Activated B cell treated with CpG ODN at 0.5 μM for 24 hours (primary cell): Measurements from ENCODE around the gene RNF187. TPM values are rescaled to one million over a fixed set of nuclear protein-coding genes. Genes with fewer than 3 reads are reported as not detected.

Experiments used
- ATAC-seq: fragments of 200-7000 bp; cut with Tn5 transposase; one replicate; pipeline ENCODE4 v1.10.0; 2021; ENCODE audit warnings: low read depth, mild to moderate bottlenecking, moderate library complexity
- CTCF ChIA-PET: fragments of 350-600 bp; sonication (Branson Sonifier 250); formaldehyde crosslinking; loops from one replicate; lab custom pipeline; 2021; ENCODE audit warnings: antibody characterized with exemption; lab: Charles Lee
- POLR2A ChIA-PET: fragments of 350-600 bp; sonication (Branson Sonifier 250); formaldehyde crosslinking; loops from one replicate; lab custom pipeline; 2021; ENCODE audit warnings: antibody characterized with exemption; lab: Charles Lee
- DNase-seq: peaks from one replicate; pipeline ENCODE4 v3.0.0; 2022
- H3K27ac Mint-ChIP-seq: one replicate; pipeline ENCODE4 v1.8.0; 2020; ENCODE audit warnings: mixed read lengths
- H3K27me3 Mint-ChIP-seq: one replicate; pipeline ENCODE4 v1.8.0; 2021; ENCODE audit warnings: mixed read lengths
- H3K36me3 Mint-ChIP-seq: one replicate; pipeline ENCODE4 v1.8.0; 2021; ENCODE audit warnings: low read depth, mixed read lengths
- H3K4me1 Mint-ChIP-seq: one replicate; pipeline ENCODE4 v1.8.0; 2021; ENCODE audit warnings: mixed read lengths
- H3K4me3 Mint-ChIP-seq: one replicate; pipeline ENCODE4 v1.8.0; 2020; ENCODE audit warnings: mild to moderate bottlenecking, mixed read lengths
- H3K9me3 Mint-ChIP-seq: one replicate; pipeline ENCODE4 v1.8.0; 2020; ENCODE audit warnings: mixed read lengths
- intact Hi-C: fragments of 100-400 bp; cut with micrococcal nuclease; formaldehyde crosslinking; loops from one replicate; pipeline ENCODE4 v1.15.1; 2024
- total RNA-seq: library from RNA; stranded (reverse); gene quantifications from 2 replicates; pipeline ENCODE4 v1.2.3, GENCODE V29; 2022
- TF ChIP-seq, protein P1 (sequence below): fragments of 200-600 bp; IDR thresholded peaks from one replicate; pipeline ENCODE4 v1.8.0; 2022; ENCODE audit warnings: antibody characterized with exemption, mild to moderate bottlenecking

RNF187 gene
- total RNA-seq, 1 donor from 2014 or later = 64.0 TPM

DNA sequence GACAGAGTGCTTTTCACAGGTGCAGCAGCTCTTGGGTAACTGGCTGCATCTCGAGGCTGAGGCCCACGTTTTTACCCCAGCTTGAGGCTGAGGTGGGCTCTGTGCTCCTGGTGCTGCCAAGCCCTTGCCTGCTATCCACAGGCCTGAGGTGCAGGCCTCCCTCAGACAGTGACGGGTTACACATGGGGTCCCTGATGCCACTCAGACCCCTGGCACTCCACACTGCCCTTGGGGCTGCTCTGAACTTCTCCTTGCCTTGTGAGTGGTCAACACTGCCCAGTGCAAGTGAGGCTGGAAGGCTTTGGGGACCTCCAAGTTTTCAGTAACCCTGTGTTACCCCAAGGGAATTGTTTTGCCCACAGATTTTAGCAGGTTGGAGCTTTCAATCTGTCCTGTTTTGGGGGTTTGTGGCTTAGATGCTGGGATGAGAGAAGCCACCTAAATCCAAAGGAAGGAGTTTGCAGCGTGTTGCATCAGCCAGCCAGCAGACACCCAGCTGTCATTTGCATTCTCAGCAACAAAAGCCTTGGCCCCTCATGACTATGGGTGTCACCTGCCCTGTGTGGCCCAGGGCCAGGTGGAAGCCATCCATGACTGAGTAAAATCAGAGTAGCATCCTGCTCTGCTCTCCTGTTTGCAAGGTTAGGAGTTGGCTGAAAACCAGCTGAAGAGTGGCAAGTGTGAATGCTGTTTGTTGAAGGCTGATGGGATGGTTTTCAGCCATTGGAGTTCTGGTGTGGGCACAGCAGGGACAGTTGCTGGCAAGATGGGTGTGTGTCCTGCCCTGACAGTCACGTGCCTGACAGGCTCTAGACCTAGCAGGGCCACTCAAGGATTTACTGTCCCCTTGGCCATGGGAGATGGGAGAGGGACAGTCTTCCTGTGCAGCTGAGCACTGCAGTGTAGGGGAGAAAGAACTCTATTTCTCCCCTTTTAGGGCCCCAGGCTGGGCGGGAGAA is 3.2 kb downstream of the RNF187 start:
- H3K36me3 Mint-ChIP-seq = peaks cover 54% of the 10 kb centered on the region
- CTCF ChIA-PET = no interaction called here

DNA sequence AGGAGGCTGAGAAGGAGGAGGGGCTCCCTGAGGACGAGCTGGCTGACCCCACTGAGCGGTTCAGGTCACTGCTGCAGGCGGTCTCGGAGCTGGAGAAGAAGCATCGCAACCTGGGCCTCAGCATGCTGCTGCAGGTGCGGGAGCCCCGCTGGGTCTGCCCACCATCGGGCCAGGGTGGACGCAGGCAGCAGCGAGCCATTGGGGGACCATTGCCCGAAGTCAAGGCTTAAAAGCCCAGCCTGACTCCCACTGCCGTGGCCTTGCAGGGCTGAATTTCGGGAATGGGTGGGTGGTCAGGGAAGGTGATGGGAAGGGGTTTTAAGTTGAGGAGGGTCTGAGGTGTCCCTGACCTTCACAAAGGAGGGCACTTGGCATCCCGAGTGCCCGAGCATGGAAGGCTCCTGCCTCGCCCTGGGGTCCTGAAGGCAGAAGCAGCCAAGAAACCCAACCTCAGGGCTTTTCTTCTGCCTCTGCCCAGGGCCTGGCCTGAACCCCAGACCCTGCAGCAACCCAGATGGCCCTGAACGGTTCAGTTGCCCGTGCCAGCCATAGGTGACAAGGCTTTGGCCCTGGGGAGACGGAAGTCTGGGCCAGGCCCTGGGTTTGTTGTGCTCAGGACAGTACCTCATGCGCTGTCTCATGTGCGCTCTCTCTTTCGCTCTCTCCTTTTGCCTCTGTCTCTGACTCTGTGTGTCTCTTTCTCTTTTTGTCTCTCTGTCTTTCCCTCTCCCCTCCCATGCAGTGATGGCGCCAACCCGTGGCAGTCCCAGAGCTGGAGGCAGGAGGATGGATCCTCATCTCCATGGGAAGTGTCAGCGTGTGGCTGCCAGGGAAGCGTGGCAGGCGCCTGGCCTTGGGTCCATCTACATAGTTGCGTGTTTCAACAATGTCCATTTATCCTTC is 6.2 kb downstream of the RNF187 start:
- no peak overlapping the region for H3K4me3 Mint-ChIP-seq
- H3K36me3 Mint-ChIP-seq = peaks cover 71% of the 10 kb centered on the region
- CTCF ChIA-PET = no interaction called here
- H3K27me3 Mint-ChIP-seq = no peaks in the 10 kb centered on the region
- H3K4me1 Mint-ChIP-seq = peaks cover 26% of the 10 kb centered on the region
- POLR2A ChIA-PET = interaction anchor here (1.2 kb wide), 1 partner anchor 8 kb away, joined by 4 read pairs; no protein-coding TSS in a partner anchor
- ATAC-seq = no peak
- no peaks in the 10 kb centered on the region for H3K9me3 Mint-ChIP-seq
- intact Hi-C loops = no loop called here
- no peak for DNase-seq
- TF ChIP-seq, protein P1, sequence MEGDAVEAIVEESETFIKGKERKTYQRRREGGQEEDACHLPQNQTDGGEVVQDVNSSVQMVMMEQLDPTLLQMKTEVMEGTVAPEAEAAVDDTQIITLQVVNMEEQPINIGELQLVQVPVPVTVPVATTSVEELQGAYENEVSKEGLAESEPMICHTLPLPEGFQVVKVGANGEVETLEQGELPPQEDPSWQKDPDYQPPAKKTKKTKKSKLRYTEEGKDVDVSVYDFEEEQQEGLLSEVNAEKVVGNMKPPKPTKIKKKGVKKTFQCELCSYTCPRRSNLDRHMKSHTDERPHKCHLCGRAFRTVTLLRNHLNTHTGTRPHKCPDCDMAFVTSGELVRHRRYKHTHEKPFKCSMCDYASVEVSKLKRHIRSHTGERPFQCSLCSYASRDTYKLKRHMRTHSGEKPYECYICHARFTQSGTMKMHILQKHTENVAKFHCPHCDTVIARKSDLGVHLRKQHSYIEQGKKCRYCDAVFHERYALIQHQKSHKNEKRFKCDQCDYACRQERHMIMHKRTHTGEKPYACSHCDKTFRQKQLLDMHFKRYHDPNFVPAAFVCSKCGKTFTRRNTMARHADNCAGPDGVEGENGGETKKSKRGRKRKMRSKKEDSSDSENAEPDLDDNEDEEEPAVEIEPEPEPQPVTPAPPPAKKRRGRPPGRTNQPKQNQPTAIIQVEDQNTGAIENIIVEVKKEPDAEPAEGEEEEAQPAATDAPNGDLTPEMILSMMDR = no peak
- no peak overlapping the region for H3K27ac Mint-ChIP-seq

More for the DNA sequence above, 3.2 kb downstream of the RNF187 start:
- ATAC-seq = no peak
- Mint-ChIP-seq H3K4me1 (peaks cover 39% of the 10 kb centered on the region), H3K27me3 (no peaks in the 10 kb centered on the region), H3K27ac (peak overlapping the region; percentile 41), H3K9me3 (no peaks in the 10 kb centered on the region), H3K4me3 (no peak overlapping the region)
- no peak for DNase-seq
- intact Hi-C loops = no loop called here
- TF ChIP-seq, protein P1 = no peak
- POLR2A ChIA-PET = interaction anchor here (0.8 kb wide), 1 partner anchor 213 kb away, joined by 3 read pairs; no protein-coding TSS in a partner anchor

DNA sequence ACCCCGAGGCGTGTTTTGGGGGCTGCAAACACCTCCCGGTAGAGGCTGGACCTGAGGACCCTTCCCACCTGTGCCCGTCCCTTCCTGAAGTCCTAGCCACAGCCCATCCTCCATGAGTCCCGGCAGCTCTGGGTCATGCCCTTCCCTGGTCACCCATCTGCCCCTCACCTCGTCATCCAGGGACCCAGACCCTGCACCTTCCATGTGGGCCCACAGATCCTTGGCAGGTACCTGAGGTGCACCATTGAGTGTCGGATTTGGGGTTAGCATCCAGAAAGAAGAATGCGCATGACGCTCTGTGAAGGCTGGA is 6.8 kb downstream of the RNF187 start:
- TF ChIP-seq, protein P1 = no peak
- Mint-ChIP-seq H3K9me3 (no peaks in the 10 kb centered on the region), H3K4me3 (no peak overlapping the region), H3K27me3 (no peaks in the 10 kb centered on the region), H3K27ac (no peak overlapping the region), H3K36me3 (peaks cover 71% of the 10 kb centered on the region), H3K4me1 (peaks cover 20% of the 10 kb centered on the region)
- no peak for DNase-seq
- ATAC-seq = no peak
- POLR2A ChIA-PET = no interaction called here
- intact Hi-C loops = no loop called here
- CTCF ChIA-PET = no interaction called here

DNA sequence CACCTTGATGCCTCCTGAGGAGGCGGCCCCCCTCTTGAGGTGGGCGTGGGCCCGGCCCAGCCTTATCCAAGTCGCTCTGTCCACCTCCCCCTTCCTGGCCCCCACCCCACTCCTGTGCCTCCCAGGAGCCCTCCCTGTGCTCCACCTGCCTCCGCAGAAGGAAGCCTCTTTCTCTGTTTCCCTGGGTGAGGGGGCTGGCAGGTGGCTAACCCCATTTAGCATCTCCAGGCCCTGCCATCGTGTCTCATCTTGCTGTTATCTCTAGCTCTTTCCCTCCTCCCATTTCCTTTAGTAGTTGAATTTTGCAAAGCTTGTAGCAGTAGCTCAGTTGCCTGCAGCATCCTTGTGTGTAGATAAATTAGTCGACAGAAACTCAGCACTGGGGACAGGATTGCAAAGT is 7.2 kb downstream of the RNF187 start:
- no peaks in the 10 kb centered on the region for H3K9me3 Mint-ChIP-seq
- peaks cover 70% of the 10 kb centered on the region for H3K36me3 Mint-ChIP-seq
- ChIA-PET CTCF (no interaction called here), POLR2A (no interaction called here)
- H3K27ac Mint-ChIP-seq = no peak overlapping the region
- intact Hi-C loops = no loop called here
- H3K4me3 Mint-ChIP-seq = no peak overlapping the region
- H3K27me3 Mint-ChIP-seq = no peaks in the 10 kb centered on the region
- H3K4me1 Mint-ChIP-seq = peaks cover 16% of the 10 kb centered on the region
- ATAC-seq (no peak), DNase-seq (no peak)
- TF ChIP-seq, protein P1 = no peak
